ENCODE results near the gene SNRPD3.

The SNRPD3 gene

GRCh38 chr22:24576778-24577177 is 21.0 kb downstream of the SNRPD3 start:
- no peak for DNase-seq

- no peak for DNase-seq
Measured at GRCh38 chr22:24578355-24579257, 22.8 kb downstream of the SNRPD3 start.

- DNase-seq: no peak
Measured at GRCh38 chr22:24579258-24579601, 23.4 kb downstream of the SNRPD3 start.

- no peak for DNase-seq
Measured at GRCh38 chr22:24580276-24580675, 24.5 kb downstream of the SNRPD3 start.

GRCh38 chr22:24582056-24582814 is 26.4 kb downstream of the SNRPD3 start:
- no peak for DNase-seq

GRCh38 chr22:24583221-24584165 is 27.7 kb downstream of the SNRPD3 start:
- DNase-seq: peak; percentile 25

GRCh38 chr22:24584166-24584790 is 28.5 kb downstream of the SNRPD3 start:
- DNase-seq: no peak

- no peak for DNase-seq
Measured at GRCh38 chr22:24584871-24585411, 29.1 kb downstream of the SNRPD3 start.

- DNase-seq: no peak
Measured at GRCh38 chr22:24585461-24585860, 29.7 kb downstream of the SNRPD3 start.

- no peak for DNase-seq
Measured at GRCh38 chr22:24585927-24586546, 30.2 kb downstream of the SNRPD3 start.

GRCh38 chr22:24587251-24587650 is 31.5 kb downstream of the SNRPD3 start:
- no peak for DNase-seq

- DNase-seq: no peak
Measured at GRCh38 chr22:24587948-24588347, 32.1 kb downstream of the SNRPD3 start.

- no peak for DNase-seq
Measured at GRCh38 chr22:24588381-24588756, 32.6 kb downstream of the SNRPD3 start.

GRCh38 chr22:24588757-24589481 is 33.1 kb downstream of the SNRPD3 start:
- DNase-seq: no peak

- no peak for DNase-seq
Measured at GRCh38 chr22:24589518-24590030, 33.8 kb downstream of the SNRPD3 start.

GRCh38 chr22:24590596-24591173 is 34.9 kb downstream of the SNRPD3 start:
- no peak for DNase-seq

- DNase-seq: no peak
Measured at GRCh38 chr22:24591286-24591830, 35.6 kb downstream of the SNRPD3 start.

- no peak for DNase-seq
Measured at GRCh38 chr22:24592058-24592850, 36.5 kb downstream of the SNRPD3 start.

- DNase-seq: no peak
Measured at GRCh38 chr22:24592851-24593558, 37.2 kb downstream of the SNRPD3 start, which contains the start of gene LRRC75B. Gene LRRC75B (minus strand): TSS chr22:24593073. CDS start chr22:24593039, 34 bp downstream.

All from NCI-H2081 treated with DMSO at 0.1 percent for 48 hours (cell line).